Dedifferentiated amniotic fluid mesenchymal stem cell (primary cell): ENCODE results near the gene TREH.

Experiments used
- DNase-seq: peaks from one replicate; pipeline ENCODE4 v3.0.0-alpha.2; 2016; ENCODE audit errors: extremely low spot score

Gene TREH

DNA sequence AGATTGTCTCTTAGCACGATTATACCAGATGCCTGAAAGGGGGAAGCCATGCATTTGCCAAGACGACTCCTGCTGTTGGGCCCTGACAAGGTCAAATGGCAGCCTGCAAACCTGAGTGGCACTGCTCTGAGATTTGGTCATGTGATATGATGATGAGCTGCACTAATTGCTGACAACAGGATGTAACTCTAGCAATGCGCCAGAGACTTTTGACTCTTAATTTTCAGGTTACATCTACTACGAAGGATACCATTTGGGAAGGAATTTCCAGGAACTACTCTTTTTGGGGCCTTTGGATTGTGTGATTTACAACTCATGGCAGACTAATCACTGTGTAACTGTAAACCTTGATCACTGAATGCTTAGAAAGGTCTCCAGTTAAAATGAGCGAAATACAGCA, 13.1 kb downstream of the TREH start:
- DNase-seq = no peak

DNA sequence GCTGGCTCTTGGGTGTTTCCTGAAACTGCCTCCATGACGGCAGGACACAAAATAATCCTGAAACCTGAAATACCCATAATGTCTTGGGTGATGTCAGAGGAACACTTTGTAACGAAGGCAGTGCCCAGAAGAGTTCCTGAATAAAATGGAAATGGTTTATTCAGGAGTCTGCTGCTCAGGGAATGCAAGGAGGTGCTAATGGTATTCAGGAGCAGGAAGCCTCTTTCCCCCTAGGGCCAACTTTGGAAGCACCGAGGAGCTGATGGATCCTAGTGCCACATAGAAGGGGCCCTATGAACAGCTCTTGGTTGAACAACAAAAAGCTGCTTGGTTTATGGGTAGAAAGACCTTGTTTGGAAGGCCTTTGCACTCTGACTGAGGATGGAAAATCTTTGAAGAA, 15.5 kb downstream of the TREH start:
- DNase-seq = no peak

DNA sequence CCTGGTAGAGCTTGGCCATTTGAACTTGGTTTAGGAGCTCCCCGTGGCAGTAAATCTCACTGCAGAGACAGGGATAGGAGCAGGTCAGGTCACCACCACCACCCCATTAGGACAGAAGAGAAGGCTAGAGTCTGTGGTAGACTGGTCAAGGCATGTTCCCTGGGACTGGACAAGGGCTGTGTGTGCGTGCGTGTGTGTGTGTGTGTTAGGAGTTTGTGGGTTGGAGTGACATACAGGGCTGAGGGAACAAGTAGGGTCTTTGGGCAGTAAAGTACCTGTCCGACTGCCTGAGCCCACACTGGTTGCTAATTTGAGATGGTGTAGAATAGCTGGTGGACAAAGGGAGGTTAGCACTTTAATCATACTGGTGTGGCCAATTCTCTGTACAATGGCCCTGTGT, 16.1 kb downstream of the TREH start:
- DNase-seq = no peak

DNA sequence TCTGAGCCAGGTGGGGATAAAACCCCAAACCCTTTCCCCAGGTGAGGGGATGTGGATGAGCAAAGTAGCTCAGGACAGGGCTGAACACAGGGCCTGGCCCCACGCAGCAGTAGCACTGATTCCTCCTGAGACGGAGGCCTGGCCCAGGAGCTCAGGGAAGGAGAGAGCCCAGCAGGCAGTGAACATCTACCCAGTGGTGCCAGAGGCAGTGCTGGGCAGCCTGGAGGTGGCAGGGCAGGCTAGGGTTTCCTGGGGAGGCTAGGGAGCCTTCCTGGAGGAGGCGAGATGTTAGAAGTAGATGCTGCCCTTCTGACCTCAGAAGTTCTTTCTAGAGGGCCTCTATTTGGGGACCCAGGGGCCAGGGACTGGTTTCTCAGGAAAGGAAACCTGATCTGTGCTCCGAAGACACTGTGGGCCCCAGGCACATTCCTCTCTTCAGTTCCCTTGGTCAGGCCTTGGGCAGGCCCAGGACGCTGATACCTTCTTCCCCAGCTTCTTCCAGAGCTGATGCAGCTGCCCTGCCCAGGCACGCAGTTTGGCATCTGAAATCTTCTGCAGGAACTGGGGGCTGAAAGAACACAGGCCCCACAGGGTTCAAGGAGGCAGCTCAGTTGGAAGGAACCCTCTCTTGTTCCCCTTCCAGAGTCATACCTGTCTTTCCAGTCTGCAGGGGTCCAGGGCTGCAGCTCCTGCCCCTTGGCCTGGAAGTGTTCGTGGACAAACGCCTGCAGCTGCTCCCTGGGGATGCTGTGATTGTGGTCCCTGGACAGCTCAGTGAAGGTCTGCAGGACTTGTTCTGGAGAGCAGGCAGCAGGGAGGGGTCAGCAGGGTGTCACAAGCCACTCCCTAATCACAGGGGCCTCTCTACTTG, 16.8 kb downstream of the TREH start:
- DNase-seq = no peak

DNA sequence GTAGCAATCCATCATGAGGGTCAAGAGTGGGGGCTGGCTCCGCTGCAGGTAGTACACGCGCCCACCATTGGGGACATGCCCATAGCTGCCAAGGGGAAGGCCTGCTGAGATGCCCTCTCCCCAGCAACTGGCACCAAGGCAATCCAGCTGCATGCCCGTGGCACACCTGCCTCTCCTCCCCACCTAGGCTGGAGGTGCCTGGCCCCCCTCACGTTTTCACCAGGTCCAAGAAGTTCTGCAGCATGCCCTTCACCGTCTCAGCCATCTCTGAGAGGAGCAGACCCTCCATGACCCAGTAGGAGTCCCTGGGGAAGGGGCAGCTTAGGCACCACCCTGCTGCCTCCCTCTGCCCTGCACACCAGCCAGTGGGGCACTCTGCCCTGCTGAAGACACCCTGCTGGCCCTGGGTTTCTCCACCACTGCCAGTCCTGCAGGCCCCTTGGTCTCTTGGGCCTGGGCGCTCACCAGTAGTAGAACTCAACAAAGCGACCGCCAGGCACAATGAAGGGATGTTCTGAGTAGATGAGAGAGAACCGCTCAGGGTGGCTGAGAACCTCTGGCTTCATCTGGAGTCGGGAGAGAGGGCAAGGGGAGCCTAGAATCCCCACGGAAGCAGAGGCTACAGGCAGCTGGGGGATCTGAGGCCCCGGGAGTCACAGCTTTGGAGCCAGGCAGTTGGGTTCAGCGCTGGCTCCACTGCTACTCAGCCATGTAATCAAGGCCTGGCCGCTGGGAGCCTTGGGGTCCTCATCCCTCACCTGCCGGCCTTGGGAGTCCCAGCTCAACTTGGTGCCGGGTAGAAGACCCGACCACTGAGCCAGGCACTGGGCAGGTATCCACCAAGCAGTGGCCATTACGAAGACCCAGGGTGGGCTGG, 17.8 kb downstream of the TREH start:
- DNase-seq = no peak

DNA sequence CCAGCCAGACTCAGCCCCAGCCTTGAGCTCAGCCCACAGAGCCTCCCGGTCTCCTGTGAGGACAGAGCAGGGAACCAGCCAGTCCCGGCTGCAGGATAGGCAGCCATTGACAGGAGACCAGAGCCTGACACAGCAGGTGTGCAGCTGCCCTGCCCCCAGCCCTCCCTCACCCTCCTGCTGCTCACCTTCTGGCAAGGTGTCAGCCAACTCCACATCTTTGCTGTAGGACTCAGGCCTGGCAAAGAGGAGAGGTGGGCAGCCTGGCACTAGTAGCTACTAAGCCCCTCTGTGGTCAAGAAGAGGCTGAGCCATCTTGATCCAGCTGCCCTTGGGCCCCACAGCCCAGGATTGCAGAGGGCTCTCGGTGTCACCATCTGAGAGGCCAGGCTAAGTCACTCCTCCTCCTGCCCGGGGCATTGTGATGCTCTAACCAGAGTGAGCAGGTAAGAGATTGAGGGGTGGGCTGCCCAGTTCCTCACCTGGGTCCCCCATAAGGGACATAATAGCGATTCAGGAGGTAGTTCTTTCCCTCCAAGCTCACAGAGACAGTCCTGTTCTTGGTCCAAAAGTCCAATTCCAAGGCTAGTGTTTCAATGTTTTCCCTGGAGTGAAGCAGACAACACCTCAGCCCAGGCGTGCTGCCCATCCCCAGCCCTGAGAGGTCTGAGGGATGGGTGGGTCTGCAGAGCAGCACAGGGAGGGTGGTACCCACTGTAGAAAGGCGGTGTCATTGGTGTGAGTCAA, 18.6 kb downstream of the TREH start:
- no peak for DNase-seq

DNA sequence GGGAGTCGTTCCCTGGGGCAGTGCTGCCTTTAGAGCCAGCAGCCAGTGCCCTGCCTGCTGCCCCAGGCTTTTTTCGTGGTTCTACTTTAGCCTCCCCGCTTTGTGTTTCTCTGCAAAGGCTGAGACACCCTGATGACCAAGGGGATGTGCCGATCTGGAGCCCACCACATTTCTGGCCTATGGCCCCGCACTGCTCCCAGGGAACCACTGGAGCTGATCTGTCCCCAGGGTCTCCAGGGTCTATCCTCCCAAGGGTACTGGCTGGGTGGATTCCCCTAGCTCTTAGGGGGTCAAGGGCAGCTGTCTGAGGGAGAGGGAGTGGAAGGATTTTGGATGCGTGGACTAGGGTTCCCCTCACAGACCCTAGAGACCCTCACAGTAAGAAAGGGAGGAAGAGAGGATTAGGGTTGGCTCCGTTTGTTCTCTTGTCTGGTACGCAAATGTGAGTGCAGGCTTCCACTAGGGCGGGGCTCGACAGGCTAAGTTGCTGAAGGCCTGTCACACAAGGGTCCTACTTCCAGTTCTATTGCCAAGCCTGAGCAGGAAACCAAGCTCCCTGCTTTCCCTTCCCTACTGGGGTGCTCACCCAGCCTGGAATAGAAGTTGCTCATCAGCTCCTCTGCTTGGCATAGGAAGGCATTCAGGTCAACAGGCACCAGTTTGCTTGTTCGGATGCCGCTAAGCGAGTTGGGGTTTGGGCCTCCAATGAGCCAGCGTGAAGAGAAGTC, 19.3 kb downstream of the TREH start:
- no peak for DNase-seq

DNA sequence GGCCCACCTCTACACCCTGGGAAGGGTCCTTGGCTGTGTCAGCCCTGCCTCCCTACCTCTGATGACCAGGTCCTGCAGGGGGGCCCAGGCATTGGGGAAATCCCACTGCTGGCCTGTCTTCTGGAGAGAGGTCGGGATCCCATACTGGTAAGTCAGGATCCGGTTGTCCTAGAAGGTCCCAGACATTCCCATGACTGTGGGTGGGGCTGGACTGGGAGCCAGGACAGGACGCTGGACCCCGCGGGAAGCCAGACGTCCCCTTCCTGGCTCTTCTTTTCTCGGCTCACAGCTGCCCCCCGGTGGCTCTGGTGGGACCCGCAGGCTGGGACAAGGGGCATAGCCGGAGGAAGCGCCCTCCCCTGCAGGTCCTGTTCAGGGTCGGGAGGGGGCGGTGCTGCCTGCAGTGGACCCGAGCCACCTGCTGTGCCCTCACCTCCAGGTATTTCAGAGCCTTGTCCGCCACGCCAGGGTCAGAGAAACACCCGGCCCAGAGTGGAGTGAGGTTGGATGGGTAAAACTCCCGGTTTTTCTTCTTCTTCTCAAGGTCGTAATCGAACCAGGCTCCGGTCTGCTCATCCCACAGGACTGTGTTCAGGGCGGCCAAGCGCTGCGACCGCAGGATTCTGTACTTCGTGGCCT, 20.0 kb downstream of the TREH start:
- DNase-seq = peak; percentile 73

DNA sequence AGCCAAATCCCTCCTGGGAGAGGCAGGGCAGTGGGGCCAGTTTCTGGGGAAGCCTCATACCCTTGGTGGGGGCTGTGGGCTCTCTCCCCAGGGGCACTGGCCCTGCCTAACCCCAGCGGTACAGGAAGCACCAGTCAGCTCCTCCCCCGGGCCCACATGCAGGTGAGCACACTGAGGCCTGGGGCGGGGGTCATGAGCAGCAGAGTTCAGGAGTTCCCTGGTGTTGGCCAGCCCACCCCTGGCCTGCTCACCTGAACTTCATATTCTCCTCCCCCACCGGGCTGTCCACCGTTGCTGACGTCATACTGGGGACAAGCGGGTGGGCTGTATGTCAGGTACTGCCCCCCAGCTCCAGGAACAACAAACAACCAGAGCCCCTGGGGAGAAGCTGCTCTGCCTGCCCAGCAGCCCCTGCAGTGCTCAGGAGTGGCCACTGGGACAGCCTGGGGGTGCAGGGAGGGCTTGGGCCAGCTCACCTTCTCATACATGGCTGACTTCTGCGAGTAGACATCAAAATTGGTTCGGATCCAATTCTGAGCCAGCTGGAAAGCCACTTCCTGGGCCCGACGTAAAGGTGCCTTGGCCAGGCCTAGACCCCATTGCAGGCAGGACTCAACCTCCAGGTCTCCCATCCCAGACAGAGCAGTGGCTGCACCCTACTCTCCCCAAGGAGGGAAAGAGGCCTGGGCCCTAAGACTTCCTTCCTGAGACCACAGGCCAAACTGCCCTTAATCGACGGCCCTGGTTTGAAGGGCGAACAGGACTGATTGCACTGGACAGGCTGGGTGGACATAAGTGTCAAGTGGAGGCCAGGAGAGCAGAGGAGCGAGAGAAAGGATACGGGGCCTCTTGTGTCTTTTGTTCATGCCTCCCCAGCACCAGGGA, 20.8 kb downstream of the TREH start:
- no peak for DNase-seq

DNA sequence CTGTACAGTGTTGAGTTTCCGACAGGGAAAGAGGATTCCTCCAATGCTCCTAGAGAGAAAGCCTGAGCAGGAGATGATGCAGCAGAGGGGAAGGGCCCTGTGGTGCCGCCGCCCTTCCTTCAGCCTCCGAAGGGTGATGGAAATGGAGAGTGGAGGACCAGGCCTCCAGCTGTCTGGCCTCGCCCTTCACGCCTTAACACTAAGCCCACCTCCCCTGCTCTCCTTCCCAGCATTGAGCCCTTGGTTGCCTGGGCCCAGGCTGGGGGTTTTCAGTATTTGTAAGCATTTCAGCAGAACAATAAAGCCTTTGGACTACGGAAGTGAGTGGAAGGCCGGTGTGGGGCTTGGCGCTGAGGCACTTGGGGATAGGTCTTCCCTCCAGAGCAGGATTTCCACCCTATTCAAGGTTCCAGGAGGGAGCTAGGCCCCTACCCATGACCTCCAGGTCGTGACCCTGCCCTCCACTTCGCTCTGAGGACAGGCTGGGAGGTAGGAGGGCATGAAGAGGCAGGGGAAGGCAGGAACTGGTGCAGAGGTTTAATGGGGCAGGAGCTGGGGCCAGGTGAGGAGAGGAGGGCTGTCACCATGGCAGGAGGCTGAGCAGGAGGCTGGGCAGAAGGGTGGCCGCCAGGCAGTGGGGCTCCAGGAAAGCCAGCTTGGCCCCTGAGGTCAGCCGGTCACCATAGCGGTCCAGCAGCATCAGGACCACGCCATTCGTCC, 21.6 kb downstream of the TREH start:
- no peak for DNase-seq

DNA sequence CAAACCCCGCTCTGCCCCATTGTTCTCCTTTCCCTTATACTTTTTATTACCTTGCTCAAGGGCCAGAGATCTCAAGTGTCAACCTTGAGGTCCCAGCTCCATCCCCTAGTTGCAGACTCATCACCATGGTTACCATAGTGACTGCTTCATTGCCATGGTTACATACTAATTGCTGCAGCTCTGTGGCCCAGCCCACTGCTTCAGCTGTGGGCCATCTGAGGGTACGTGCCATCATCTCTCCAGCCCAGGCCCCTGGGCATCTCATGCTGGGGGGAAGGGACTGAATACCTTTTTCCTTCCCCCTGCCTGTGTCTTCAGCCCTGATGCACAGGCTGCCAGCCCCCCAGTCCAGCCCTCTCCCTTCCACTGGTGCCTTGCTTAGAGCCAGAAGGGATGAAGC, 22.2 kb downstream of the TREH start:
- no peak for DNase-seq

DNA sequence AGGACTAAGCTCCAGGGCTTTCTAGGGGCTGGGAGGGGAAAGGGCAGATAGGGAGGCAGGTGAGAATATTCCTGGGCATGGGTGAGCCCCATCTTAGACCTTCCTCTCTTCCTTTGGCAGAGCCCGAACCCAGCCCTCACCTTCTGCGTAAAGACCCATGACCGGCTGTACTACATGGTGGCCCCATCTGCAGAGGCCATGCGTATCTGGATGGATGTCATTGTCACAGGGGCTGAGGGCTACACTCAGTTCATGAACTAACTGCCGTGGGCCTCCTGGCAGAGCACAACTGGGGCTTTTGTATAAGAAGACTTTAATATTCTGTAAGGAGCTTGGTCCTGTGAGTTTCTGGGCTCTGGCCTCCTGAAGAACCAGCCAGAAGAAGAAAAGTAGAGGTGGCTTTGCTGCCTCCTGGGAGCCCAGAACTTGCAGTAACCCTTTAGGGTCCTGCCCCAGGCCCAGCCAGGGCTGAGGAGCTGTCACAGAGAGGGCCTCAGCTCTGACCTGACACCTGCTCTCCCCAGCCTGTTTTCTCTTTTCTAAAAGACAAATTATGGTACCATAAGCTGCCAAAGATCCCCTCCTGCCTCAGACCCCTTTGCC, 22.8 kb downstream of the TREH start:
- no peak for DNase-seq

DNA sequence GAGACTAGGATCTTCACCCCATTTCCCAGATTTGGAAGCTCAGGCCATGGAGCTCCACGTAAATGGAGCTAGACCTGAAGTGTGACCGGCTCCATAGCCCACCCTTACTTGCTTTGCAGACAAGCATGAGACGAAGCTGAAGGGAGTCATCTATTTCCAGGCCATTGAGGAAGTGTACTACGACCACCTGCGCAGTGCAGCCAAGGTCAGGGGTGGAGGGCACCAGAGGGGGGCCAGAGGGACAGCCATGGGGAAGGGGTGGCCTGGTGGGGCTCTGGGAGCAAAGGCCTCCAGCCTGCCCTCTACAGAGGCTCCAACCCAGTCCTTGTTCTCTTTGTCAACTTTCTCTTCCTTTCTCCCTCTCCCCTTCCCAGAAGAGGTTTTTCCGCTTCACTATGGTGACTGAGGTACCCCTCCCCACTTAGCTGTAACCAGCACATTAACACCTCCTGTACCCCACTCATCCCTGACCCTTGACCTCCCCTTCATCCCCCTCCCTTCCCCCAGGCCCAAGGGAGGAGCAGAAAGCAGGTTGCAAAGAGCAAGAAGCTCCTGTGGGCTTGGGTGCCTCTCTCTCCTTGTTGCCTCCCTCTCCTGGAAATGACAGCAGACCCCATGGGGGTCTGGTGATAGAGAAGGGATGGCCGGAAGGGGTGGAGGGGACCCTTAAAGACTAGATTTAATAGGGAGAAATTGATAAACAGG, 23.8 kb downstream of the TREH start:
- no peak for DNase-seq

DNA sequence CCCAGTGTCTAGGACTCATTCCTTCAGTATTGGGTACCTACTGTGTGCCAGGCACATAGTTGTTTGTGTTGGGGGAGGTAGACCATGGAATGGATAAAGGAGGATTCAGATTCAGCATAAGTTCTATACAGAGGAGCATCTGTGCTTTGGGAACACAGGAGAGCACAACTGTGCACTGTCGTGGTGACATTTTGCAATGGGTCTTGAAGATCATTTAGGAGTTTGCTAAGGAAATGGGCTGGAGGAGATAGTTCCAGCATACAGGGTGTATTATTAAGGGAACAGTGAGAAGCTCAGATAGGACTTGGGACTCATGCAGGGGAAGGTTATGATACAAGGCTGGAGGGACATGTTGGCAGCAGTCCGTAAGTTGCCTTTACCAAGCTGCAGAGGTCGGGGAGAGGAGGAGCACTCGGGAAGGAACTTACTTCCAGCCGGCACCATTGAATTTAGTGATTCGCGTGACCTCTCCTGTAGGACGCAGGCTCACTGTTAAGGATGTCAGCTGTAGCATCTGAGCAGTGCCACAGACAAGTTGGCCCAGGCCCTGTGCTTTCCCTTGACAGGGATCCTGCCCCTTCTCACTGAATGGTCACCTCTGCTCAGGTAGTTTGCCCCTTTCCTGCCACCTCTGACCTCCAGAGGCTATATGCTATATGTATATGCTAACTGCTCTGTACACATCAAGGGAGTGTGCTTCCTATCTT, 25.6 kb downstream of the TREH start:
- no peak for DNase-seq

DNA sequence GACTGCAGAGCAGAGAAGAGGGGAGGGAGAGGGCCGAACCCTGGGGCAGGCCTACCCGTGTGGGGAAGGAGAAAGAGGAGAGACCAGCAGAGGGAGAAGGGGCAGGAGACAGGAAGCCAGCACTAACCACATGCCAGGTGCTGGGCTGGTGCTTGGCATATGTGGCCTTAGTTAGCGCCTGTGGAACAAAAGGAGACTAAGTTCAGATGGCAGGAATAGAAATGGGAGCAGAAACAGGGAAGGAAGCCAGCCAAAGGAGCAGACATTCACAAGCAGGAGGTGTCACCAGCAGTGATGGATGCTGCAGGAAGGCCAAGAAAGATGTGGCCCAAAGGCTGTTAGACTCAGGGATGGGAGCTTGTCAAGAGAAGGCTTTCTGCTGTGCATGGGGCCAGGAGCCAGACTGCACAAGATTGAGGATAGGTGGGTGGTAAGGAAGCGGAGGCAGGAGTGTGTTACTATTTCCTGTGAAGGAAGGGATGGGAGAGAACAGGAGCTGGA, 26.7 kb downstream of the TREH start:
- no peak for DNase-seq

DNA sequence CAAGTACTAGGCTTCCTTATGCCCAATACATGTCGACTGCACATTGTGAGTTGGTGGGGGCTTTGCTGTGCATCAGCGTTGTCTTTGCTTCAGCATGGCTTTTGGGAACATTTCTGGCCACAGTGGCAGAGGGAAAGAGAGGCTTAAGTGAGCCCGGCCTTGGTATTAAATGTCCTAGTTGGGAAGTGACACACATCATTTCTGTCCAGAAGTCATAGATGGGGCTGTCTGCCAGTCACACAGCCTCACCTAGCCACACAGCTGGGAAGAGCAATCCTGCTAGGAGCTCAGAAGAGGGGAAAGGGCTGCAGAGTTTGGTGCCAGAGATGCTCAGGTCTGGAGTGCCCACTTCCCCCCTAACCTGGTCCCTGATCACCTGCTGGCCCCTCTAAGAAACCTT, 27.6 kb downstream of the TREH start:
- DNase-seq = no peak

DNA sequence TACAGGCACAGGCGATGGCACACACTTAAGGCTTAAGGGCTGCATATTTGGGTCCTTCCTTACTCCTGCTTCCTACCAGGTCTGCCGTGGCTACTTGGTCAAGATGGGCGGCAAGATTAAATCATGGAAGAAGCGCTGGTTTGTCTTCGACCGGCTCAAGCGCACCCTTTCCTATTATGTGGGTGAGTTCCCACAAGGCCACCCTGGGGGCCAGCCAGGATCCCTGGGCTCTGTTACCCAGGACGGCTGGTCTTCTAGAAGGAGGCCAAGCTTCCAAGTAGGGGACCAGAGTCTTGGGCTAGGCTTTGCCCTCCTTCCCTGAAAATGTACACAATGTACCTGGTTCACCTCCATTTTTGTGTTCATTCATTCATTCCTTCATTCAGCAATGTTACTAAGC, 29.1 kb downstream of the TREH start:
- DNase-seq = no peak

DNA sequence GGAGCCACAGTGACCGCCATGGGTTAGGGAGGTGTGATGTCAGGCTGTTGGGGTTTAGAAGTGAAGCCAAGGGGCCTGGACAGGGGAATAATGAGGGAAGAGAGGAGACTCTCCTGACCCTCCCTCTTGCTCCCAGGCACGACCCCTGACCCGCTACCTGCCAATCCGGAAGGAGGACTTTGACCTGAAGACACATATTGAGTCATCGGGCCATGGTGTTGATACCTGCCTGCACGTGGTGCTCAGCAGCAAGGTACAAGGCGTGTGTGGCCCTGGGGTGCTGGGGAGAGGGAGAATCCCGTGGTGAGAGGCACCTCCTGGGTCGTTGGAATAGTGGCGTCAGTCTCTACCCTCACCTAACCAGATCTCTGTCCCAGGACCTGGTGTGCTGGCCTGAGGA, 29.5 kb downstream of the TREH start:
- DNase-seq = no peak
